NOMO-1 treated with DMSO at 0.1 percent for 48 hours (cell line): ENCODE results near the gene NPEPL1.

ENCODE experiments used
- DNase-seq: peaks from one replicate; lab custom pipeline; 2025; ENCODE audit not compliant: unreplicated experiment; lab: John Stamatoyannopoulos, UW

Gene NPEPL1

GRCh38 chr20:58699623-58700107 is 7.1 kb downstream of the NPEPL1 start:
- no peak for DNase-seq

GRCh38 chr20:58700121-58700821 is 7.7 kb downstream of the NPEPL1 start:
- DNase-seq: no peak

- DNase-seq: no peak
These were observed 8.2 kb downstream of the NPEPL1 start for GRCh38 chr20:58700823-58701222.

GRCh38 chr20:58701431-58702160 is 9.0 kb downstream of the NPEPL1 start:
- DNase-seq: no peak

GRCh38 chr20:58702161-58702510 is 9.5 kb downstream of the NPEPL1 start:
- DNase-seq: no peak

GRCh38 chr20:58702859-58703648 is 10.5 kb downstream of the NPEPL1 start:
- no peak for DNase-seq

- DNase-seq: no peak
These were observed 11.3 kb downstream of the NPEPL1 start for GRCh38 chr20:58703765-58704371.

- DNase-seq: no peak
These were observed 12.8 kb downstream of the NPEPL1 start for GRCh38 chr20:58705208-58705926.

- DNase-seq: no peak
These were observed 13.7 kb downstream of the NPEPL1 start for GRCh38 chr20:58706150-58706892.

GRCh38 chr20:58706975-58707681 is 14.5 kb downstream of the NPEPL1 start:
- no peak for DNase-seq

- DNase-seq: no peak
These were observed 15.2 kb downstream of the NPEPL1 start for GRCh38 chr20:58707770-58708169.

- DNase-seq: no peak
These were observed 15.8 kb downstream of the NPEPL1 start for GRCh38 chr20:58708246-58708931.

- DNase-seq: no peak
These were observed 16.6 kb downstream of the NPEPL1 start for GRCh38 chr20:58709013-58709702.

GRCh38 chr20:58709703-58710039 is 17.1 kb downstream of the NPEPL1 start:
- no peak for DNase-seq

- DNase-seq: no peak
These were observed 18.1 kb downstream of the NPEPL1 start for GRCh38 chr20:58710481-58711265.

- no peak for DNase-seq
These were observed 18.9 kb downstream of the NPEPL1 start for GRCh38 chr20:58711266-58712051.
